Measurements from ENCODE around the gene ARHGAP21. TPM values are rescaled to one million over a fixed set of nuclear protein-coding genes. Genes with fewer than 3 reads are reported as not detected.

Gene ARHGAP21
- total and polyA plus RNA-seq, 2 donors from 2014 or later = 12.7 to 74.3 TPM

DNA sequence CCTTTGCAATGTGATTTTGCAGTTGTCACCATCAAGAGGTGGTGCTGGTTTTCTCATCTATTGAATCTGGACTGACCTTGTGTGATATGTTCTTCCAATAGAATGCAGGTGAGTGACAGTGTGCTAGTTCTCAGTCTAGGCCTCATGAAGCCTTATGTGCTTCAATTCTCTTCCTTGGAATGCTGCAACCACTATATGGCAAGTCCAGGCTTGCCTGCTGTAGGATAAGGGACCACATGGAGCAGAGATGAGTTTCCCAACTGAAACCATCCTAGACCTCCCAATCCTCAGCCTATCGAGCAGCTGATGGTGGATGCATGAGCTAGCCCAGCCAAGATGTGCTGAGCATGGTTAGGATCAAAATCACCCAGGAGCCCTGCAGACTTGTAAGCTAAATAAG lies 32.6 kb upstream of the ARHGAP21 start:
- Histone ChIP-seq H3K36me3 (ENCODE audit: control insufficient read depth in 2 of 3, insufficient read depth in 3 of 3, low read length in 3 of 3) (no peaks in the 10 kb centered on the region), H3K27me3 (ENCODE audit: control insufficient read depth, insufficient read depth, low read length) (no peaks in the 10 kb centered on the region), H3K4me1 (ENCODE audit: control insufficient read depth in 2 of 3, insufficient read depth in 2 of 3, low read depth in 1 of 3, low read length in 3 of 3) (no peaks in the 10 kb centered on the region), H3K4me3 (ENCODE audit: low read length in 3 of 3) (no peak overlapping the region), H3K9me3 (ENCODE audit: control insufficient read depth in 2 of 3, insufficient read depth in 1 of 3, low read length in 3 of 3) (no peaks in the 10 kb centered on the region), H3K9ac (ENCODE audit: low read length in 3 of 3) (no peak overlapping the region), H3K27ac (ENCODE audit: low read depth in 2 of 2, low read length in 2 of 2) (no peak overlapping the region)
- DNase-seq (no peak), FAIRE-seq (no peak)
- intact Hi-C loops (cut with DNase I) = no loop called here
- TF ChIP-seq, protein P1, sequence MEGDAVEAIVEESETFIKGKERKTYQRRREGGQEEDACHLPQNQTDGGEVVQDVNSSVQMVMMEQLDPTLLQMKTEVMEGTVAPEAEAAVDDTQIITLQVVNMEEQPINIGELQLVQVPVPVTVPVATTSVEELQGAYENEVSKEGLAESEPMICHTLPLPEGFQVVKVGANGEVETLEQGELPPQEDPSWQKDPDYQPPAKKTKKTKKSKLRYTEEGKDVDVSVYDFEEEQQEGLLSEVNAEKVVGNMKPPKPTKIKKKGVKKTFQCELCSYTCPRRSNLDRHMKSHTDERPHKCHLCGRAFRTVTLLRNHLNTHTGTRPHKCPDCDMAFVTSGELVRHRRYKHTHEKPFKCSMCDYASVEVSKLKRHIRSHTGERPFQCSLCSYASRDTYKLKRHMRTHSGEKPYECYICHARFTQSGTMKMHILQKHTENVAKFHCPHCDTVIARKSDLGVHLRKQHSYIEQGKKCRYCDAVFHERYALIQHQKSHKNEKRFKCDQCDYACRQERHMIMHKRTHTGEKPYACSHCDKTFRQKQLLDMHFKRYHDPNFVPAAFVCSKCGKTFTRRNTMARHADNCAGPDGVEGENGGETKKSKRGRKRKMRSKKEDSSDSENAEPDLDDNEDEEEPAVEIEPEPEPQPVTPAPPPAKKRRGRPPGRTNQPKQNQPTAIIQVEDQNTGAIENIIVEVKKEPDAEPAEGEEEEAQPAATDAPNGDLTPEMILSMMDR (IDR thresholded peaks at IDR 0.05; ENCODE audit: borderline replicate concordance, extremely low read depth, insufficient read depth) = no peak

DNA sequence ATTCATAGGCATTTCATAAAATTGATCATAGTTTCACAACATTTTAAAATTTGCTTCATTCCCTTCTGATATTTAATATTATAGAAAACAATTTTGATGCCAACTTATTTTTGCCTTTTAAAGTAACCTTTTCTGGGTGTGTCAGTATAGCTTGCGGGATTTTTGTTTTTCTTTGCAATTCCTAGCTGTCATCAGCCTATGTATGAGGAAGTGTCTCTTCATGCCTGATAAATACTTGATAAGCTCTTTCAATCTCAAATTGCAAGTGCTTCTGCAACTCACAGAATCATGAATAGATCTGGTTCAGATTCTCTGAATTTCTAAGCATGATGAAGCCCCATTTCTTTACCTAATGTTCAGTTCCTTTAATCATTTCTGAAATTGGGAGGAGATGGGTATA lies 28.0 kb upstream of the ARHGAP21 start:
- no peaks in the 10 kb centered on the region for H3K9me3 ChIP-seq (ENCODE audit: control insufficient read depth in 2 of 3, insufficient read depth in 1 of 3, low read length in 3 of 3)
- no peak for DNase-seq
- no peak overlapping the region for H3K9ac ChIP-seq (ENCODE audit: low read length in 3 of 3)
- no peaks in the 10 kb centered on the region for H3K27me3 ChIP-seq (ENCODE audit: control insufficient read depth, insufficient read depth, low read length)
- no peak overlapping the region for H3K27ac ChIP-seq (ENCODE audit: low read depth in 2 of 2, low read length in 2 of 2)
- no peaks in the 10 kb centered on the region for H3K36me3 ChIP-seq (ENCODE audit: control insufficient read depth in 2 of 3, insufficient read depth in 3 of 3, low read length in 3 of 3)
- no peaks in the 10 kb centered on the region for H3K4me1 ChIP-seq (ENCODE audit: control insufficient read depth in 2 of 3, insufficient read depth in 2 of 3, low read depth in 1 of 3, low read length in 3 of 3)
- intact Hi-C loops (cut with DNase I) = no loop called here
- no peak overlapping the region for H3K4me3 ChIP-seq (ENCODE audit: low read length in 3 of 3)
- TF ChIP-seq, protein P1 (IDR thresholded peaks at IDR 0.05; ENCODE audit: borderline replicate concordance, extremely low read depth, insufficient read depth) = no peak
- no peak for FAIRE-seq

DNA sequence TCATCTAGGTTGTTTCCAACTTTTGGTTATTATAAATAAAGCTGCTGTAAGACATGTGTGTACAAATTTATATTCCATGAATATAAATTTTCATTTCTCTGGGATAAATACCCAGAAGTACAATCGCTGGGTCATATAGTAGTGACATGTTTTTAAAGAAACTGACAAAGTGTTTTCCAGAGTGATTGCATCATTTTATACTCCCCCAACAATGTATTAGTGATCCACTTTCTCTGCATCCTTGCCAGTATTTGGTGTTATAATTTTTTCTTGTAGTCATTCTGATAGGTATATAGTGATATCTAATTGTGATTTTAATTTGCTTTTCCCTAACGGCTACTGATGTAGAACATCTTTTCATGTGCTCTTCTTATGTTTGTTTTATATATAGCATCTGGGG lies 27.0 kb upstream of the ARHGAP21 start:
- no peaks in the 10 kb centered on the region for H3K9me3 ChIP-seq (ENCODE audit: control insufficient read depth in 2 of 3, insufficient read depth in 1 of 3, low read length in 3 of 3)
- no peaks in the 10 kb centered on the region for H3K4me1 ChIP-seq (ENCODE audit: control insufficient read depth in 2 of 3, insufficient read depth in 2 of 3, low read depth in 1 of 3, low read length in 3 of 3)
- FAIRE-seq (no peak), DNase-seq (no peak)
- H3K27me3 ChIP-seq (ENCODE audit: control insufficient read depth, insufficient read depth, low read length) = no peaks in the 10 kb centered on the region
- no peaks in the 10 kb centered on the region for H3K36me3 ChIP-seq (ENCODE audit: control insufficient read depth in 2 of 3, insufficient read depth in 3 of 3, low read length in 3 of 3)
- no peak overlapping the region for H3K4me3 ChIP-seq (ENCODE audit: low read length in 3 of 3)
- no peak overlapping the region for H3K9ac ChIP-seq (ENCODE audit: low read length in 3 of 3)
- no peak overlapping the region for H3K27ac ChIP-seq (ENCODE audit: low read depth in 2 of 2, low read length in 2 of 2)
- TF ChIP-seq, protein P1 (IDR thresholded peaks at IDR 0.05; ENCODE audit: borderline replicate concordance, extremely low read depth, insufficient read depth) = no peak
- intact Hi-C loops (cut with DNase I) = no loop called here

DNA sequence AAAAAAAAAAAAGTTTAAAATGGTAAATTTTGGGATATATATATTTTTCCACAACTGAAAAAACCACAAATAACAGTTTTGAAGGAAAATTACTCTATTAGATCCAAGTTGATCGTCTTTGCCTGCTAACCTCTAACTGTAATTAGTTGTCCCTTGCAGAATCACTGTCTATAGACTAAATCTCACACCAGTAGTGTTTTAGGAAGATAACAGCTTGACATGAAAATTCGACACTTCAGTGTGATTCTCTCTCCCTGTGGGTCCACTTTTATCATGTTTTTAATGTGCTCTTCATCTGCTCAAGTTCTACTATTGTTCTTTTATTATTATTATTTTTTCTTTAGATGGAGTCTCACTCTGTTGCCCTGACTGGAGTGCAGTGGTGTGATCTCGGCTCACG lies 24.5 kb upstream of the ARHGAP21 start:
- no peak for FAIRE-seq
- Histone ChIP-seq H3K9me3 (ENCODE audit: control insufficient read depth in 2 of 3, insufficient read depth in 1 of 3, low read length in 3 of 3) (no peaks in the 10 kb centered on the region), H3K4me3 (ENCODE audit: low read length in 3 of 3) (no peak overlapping the region), H3K36me3 (ENCODE audit: control insufficient read depth in 2 of 3, insufficient read depth in 3 of 3, low read length in 3 of 3) (no peaks in the 10 kb centered on the region), H3K27ac (ENCODE audit: low read depth in 2 of 2, low read length in 2 of 2) (no peak overlapping the region), H3K9ac (ENCODE audit: low read length in 3 of 3) (no peak overlapping the region), H3K4me1 (ENCODE audit: control insufficient read depth in 2 of 3, insufficient read depth in 2 of 3, low read depth in 1 of 3, low read length in 3 of 3) (no peaks in the 10 kb centered on the region), H3K27me3 (ENCODE audit: control insufficient read depth, insufficient read depth, low read length) (no peaks in the 10 kb centered on the region)
- DNase-seq = no peak
- intact Hi-C loops (cut with DNase I) = no loop called here
- TF ChIP-seq, protein P1 (IDR thresholded peaks at IDR 0.05; ENCODE audit: borderline replicate concordance, extremely low read depth, insufficient read depth) = no peak

All from kidney (tissue), 14 donors.